Astrocyte of the cerebellum (primary cell): ENCODE data around the gene NLGN1.

Experiments used
- DNase-seq: peaks from one replicate; pipeline ENCODE4 v3.0.0-alpha.2; 2011; ENCODE audit warnings: low read depth
- H3K4me3 ChIP-seq: 2 replicates; pipeline ENCODE4 v1.5.1; 2011; ENCODE audit warnings: mild to moderate bottlenecking, low read depth, low read length, moderate library complexity
- in situ Hi-C: cut with HindIII; loops from 2 replicates; pipeline ENCODE4 v1.10.0; 2017; ENCODE audit warnings: low sequenced_read_pairs
- TF ChIP-seq, protein P1 (sequence below): IDR thresholded peaks from 2 replicates; pipeline ENCODE4 v1.5.1; 2012; ENCODE audit warnings: low read length, low read depth, moderate library complexity, mild to moderate bottlenecking; ENCODE audit errors: missing control alignments

The NLGN1 gene

DNA sequence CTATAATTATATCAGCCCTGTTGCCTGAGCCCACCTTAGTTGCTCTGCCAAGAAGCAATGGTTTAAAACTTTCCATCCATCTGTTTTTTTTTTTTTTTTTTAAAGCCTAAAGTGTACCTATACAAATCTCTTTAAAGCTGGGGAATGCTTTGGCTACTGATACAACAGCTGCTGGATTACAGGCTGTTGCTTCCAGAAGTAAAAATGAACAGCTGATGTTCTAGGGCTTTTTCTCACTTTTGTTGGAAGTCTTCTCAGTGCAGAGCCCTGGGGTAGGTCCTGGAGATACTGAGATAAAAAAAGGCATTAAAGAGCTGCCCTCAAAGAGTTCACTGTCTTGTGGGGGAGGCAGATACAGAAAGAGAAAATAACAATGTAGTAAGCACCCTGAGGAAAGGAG is 218.1 kb downstream of the NLGN1 start:
- TF ChIP-seq, protein P1, sequence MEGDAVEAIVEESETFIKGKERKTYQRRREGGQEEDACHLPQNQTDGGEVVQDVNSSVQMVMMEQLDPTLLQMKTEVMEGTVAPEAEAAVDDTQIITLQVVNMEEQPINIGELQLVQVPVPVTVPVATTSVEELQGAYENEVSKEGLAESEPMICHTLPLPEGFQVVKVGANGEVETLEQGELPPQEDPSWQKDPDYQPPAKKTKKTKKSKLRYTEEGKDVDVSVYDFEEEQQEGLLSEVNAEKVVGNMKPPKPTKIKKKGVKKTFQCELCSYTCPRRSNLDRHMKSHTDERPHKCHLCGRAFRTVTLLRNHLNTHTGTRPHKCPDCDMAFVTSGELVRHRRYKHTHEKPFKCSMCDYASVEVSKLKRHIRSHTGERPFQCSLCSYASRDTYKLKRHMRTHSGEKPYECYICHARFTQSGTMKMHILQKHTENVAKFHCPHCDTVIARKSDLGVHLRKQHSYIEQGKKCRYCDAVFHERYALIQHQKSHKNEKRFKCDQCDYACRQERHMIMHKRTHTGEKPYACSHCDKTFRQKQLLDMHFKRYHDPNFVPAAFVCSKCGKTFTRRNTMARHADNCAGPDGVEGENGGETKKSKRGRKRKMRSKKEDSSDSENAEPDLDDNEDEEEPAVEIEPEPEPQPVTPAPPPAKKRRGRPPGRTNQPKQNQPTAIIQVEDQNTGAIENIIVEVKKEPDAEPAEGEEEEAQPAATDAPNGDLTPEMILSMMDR: no peak
- no peak overlapping the region for H3K4me3 ChIP-seq
- DNase-seq: no peak
- in situ Hi-C loops: no loop called here

GRCh38 chr3:173617490-173617889 is 219.9 kb downstream of the NLGN1 start:
- in situ Hi-C loops: no loop called here
- H3K4me3 ChIP-seq: no peak overlapping the region
- TF ChIP-seq, protein P1: no peak
- DNase-seq: no peak

DNA sequence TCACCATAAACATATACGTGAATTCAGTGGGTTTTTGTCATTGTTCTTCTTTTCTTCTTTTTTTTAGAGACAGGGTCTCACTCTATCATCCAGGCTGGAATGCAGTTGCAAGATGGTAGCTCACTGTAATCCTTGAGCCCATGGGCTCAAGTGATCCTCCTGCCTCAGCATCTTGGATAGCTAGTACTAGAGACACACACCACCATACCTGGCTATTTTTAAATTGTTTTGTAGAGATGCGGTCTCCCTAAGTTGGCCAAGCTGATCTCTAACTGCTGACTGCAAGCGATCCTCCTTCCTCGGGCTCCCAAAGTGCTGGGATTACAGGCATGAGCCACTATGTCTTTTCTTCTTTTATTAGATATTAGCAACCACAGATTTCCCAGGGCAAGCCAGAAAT is 220.6 kb downstream of the NLGN1 start:
- no peak overlapping the region for H3K4me3 ChIP-seq
- no peak for DNase-seq
- in situ Hi-C loops: no loop called here
- TF ChIP-seq, protein P1: no peak

DNA sequence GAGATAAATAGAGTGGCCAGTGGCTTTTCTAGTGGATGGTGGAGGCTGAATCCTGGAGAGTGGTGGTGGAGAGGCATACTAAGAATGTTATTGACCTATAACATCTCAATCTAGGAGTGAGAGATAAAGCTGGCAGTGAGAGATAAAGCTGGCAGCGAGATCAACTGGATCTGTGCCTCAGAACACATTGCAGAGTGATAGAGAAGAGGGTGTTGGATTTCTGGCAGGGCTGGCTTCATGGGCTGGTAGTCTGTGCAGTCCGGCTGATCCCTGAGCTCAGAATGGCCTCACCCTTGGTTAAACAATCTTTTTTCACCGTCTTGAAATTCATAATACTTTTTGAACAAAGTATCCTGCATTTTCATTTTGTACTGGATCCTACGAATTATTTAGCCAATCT is 221.2 kb downstream of the NLGN1 start:
- TF ChIP-seq, protein P1: no peak
- in situ Hi-C loops: no loop called here
- no peak overlapping the region for H3K4me3 ChIP-seq
- no peak for DNase-seq

DNA sequence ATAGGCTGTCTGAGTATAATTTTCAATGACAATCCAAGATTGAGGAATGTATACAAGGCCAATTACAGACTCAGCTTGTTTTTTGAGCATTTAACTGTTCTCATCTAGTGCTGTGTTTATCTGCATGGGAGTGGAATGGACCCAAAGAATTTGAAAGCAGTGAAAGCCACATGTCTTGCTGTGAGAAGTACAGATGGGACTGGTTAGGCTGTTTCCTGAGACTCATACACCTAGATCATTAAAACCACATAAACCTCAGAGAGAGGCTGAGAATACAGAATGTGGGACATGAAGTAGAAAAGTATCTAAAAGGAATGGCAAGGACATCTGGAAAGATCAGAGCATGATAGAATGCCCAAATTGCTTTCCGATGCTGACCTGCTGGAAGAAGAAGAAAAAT is 224.6 kb downstream of the NLGN1 start:
- in situ Hi-C loops: no loop called here
- TF ChIP-seq, protein P1: no peak

GRCh38 chr3:173624086-173624485 is 226.5 kb downstream of the NLGN1 start:
- H3K4me3 ChIP-seq: no peak overlapping the region
- in situ Hi-C loops: no loop called here
- TF ChIP-seq, protein P1: no peak
- no peak for DNase-seq

More for the DNA sequence above, 224.6 kb downstream of the NLGN1 start:
- peak; percentile 78 for DNase-seq
- H3K4me3 ChIP-seq: no peak overlapping the region

GRCh38 chr3:173630849-173631248 is 233.3 kb downstream of the NLGN1 start:
- in situ Hi-C loops: no loop called here
- DNase-seq: no peak
- TF ChIP-seq, protein P1: no peak
- H3K4me3 ChIP-seq: no peak overlapping the region
